Activated CD8-positive, alpha-beta memory T cell treated with anti-CD3 and anti-CD28 coated beads for 48 hours (primary cell): Measurements from ENCODE around the gene ERCC6L2.
A peak's percentile ranks its signal among the peaks of the same experiment; 100 is the strongest.

Source experiments
- DNase-seq, 3 experiments: peaks; one replicate each; pipeline ENCODE4 v3.0.0-alpha.2; 2020; ENCODE audit warnings: low read depth in 2 of 3, low spot score in 2 of 3

The ERCC6L2 gene

GRCh38 chr9:95875305-95876137 lies at the start of gene ERCC6L2:
Gene ERCC6L2, plus strand, starts transcription at chr9:95875691. Its CDS starts 348 bp downstream, at chr9:95876039.
- peak; percentile 68 to 87 (median 80) for DNase-seq

GRCh38 chr9:95826183-95826838 lies 49.2 kb upstream of the ERCC6L2 start:
- no peak for DNase-seq

- no peak for DNase-seq
Measured at GRCh38 chr9:95830768-95831167, 44.7 kb upstream of the ERCC6L2 start.

- DNase-seq, result no peak
Measured at GRCh38 chr9:95831810-95832209, 43.7 kb upstream of the ERCC6L2 start.

GRCh38 chr9:95833546-95834178 lies 41.8 kb upstream of the ERCC6L2 start:
- no peak for DNase-seq

- DNase-seq, result no peak
Measured at GRCh38 chr9:95834281-95834907, 41.1 kb upstream of the ERCC6L2 start.

- no peak for DNase-seq
Measured at GRCh38 chr9:95835393-95835792, 40.1 kb upstream of the ERCC6L2 start.

GRCh38 chr9:95836072-95836471 lies 39.4 kb upstream of the ERCC6L2 start:
- DNase-seq, result no peak

GRCh38 chr9:95839012-95839411 lies 36.5 kb upstream of the ERCC6L2 start:
- no peak for DNase-seq

- DNase-seq, result no peak
Measured at GRCh38 chr9:95840074-95840473, 35.4 kb upstream of the ERCC6L2 start.

GRCh38 chr9:95841377-95841776 lies 34.1 kb upstream of the ERCC6L2 start:
- no peak for DNase-seq

- no peak for DNase-seq
Measured at GRCh38 chr9:95845751-95846150, 29.7 kb upstream of the ERCC6L2 start.

GRCh38 chr9:95848764-95849163 lies 26.7 kb upstream of the ERCC6L2 start:
- DNase-seq, result no peak

- no peak for DNase-seq
Measured at GRCh38 chr9:95852059-95853032, 23.1 kb upstream of the ERCC6L2 start.

- no peak for DNase-seq
Measured at GRCh38 chr9:95854386-95855020, 21.0 kb upstream of the ERCC6L2 start.

- DNase-seq, result no peak
Measured at GRCh38 chr9:95855961-95856360, 19.5 kb upstream of the ERCC6L2 start.

- DNase-seq, result no peak
Measured at GRCh38 chr9:95857124-95857523, 18.4 kb upstream of the ERCC6L2 start.

- no peak for DNase-seq
Measured at GRCh38 chr9:95857896-95858295, 17.6 kb upstream of the ERCC6L2 start.

- no peak for DNase-seq
Measured at GRCh38 chr9:95862343-95862742, 13.1 kb upstream of the ERCC6L2 start.
